ENCODE results near the gene AHR.

DNA sequence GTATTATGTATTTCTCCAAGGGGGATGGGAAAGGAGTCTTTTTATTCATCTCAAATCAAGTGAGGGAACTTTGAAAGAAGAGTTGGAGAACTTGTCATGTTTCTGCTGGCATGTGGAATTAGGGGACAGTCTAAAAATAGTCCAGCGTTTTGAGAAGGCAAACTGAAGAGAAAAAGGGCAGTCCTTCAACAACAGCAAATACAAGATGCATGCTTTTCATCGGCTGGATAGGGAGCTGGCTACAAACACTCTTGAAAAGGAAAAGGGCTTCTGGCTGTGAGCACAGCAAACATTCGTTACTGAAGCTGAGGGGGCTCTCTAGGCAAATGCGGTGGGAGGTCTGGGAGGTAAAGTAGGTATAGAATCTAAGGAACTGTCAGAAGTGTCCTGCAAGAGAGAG is 91.9 kb downstream of the AHR start:
- TF ChIP-seq EP300 (conservative IDR thresholded peaks at IDR 0.05; ENCODE audit: poor library complexity, severe bottlenecking) (no peak), CTCF (IDR thresholded peaks at IDR 0.05; ENCODE audit: poor library complexity, severe bottlenecking) (no peak)

All from neural cell (in vitro differentiated cells).